Measurements from ENCODE around the gene GPR39. TPM values are rescaled to one million over a fixed set of nuclear protein-coding genes. Genes with fewer than 3 reads are reported as not detected.
"Not testable (repeated sequence)": the region's sequence is repeated elsewhere in the genome, so short reads cannot be mapped to it uniquely, and the experiment has no call there.

Gene GPR39
- polyA plus RNA-seq, 1 donor from 2014 or later = 1.1 TPM

GRCh38 chr2:132522901-132523300 is 106.3 kb downstream of the GPR39 start:
- Histone ChIP-seq H3K27ac (ENCODE audit: low read length) (no peak overlapping the region), H3K4me3 (ENCODE audit: low read length) (no peak overlapping the region), H3K9me2 (ENCODE audit: insufficient read depth, low read length) (no peaks in the 10 kb centered on the region), H3K9ac (ENCODE audit: low read length) (no peak overlapping the region), H3K27me3 (ENCODE audit: insufficient read depth, low read depth, low read length) (no peaks in the 10 kb centered on the region), H3K4me2 (ENCODE audit: low read length) (no peak overlapping the region), H3K36me3 (ENCODE audit: insufficient read depth, low read length) (no peaks in the 10 kb centered on the region), H2AFZ (ENCODE audit: low read depth, low read length) (no peak overlapping the region), H3K79me2 (replicated peaks; ENCODE audit: insufficient read depth, low read length) (no peaks in the 10 kb centered on the region), H4K20me1 (ENCODE audit: insufficient read depth) (no peaks in the 10 kb centered on the region), H3K9me3 (ENCODE audit: low read length) (no peaks in the 10 kb centered on the region), H3F3A (ENCODE audit: insufficient read depth, low read length, poor library complexity, severe bottlenecking) (no peaks in the 10 kb centered on the region)
- no peak for TF ChIP-seq TAF1 (IDR thresholded peaks at IDR 0.05; ENCODE audit: low read depth)
- no peak for TF ChIP-seq SMC3 (conservative IDR thresholded peaks at IDR 0.05; ENCODE audit: poor library complexity)
- TF ChIP-seq, protein P1, sequence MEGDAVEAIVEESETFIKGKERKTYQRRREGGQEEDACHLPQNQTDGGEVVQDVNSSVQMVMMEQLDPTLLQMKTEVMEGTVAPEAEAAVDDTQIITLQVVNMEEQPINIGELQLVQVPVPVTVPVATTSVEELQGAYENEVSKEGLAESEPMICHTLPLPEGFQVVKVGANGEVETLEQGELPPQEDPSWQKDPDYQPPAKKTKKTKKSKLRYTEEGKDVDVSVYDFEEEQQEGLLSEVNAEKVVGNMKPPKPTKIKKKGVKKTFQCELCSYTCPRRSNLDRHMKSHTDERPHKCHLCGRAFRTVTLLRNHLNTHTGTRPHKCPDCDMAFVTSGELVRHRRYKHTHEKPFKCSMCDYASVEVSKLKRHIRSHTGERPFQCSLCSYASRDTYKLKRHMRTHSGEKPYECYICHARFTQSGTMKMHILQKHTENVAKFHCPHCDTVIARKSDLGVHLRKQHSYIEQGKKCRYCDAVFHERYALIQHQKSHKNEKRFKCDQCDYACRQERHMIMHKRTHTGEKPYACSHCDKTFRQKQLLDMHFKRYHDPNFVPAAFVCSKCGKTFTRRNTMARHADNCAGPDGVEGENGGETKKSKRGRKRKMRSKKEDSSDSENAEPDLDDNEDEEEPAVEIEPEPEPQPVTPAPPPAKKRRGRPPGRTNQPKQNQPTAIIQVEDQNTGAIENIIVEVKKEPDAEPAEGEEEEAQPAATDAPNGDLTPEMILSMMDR (IDR thresholded peaks at IDR 0.05; ENCODE audit: poor library complexity, severe bottlenecking) = no peak
- no peak for TF ChIP-seq EZH2 (IDR thresholded peaks at IDR 0.05; ENCODE audit: borderline replicate concordance, insufficient read depth, low read length, poor library complexity, severe bottlenecking)
- TF ChIP-seq RAD21 (conservative IDR thresholded peaks at IDR 0.05) = no peak
- no peak for TF ChIP-seq REST (IDR thresholded peaks at IDR 0.05; ENCODE audit: borderline replicate concordance)

DNA sequence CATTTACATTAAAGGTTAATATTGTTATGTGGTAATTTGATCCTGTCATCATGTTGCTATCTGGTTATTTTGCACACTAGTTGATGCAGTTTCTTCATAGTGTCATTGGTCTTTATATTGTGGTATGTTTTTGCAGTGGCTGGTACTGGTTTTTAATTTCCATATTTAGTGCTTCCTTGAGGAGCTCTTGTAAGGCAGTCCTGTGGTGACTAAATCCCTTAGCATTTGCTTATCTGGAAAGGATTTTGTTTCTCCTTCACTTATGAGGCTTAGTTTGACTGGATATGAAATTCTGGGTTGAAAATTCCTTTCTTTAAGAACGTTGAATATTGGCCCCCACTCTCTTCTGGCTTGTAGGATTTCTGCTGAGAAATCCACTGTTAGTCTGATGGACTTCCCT is 120.5 kb downstream of the GPR39 start:
- H3K9me2 ChIP-seq (ENCODE audit: insufficient read depth, low read length); H3K79me2 ChIP-seq (replicated peaks; ENCODE audit: insufficient read depth, low read length); H3K4me2 ChIP-seq (ENCODE audit: low read length); H3K27me3 ChIP-seq (ENCODE audit: insufficient read depth, low read depth, low read length); H3F3A ChIP-seq (ENCODE audit: insufficient read depth, low read length, poor library complexity, severe bottlenecking); H3K9me3 ChIP-seq (ENCODE audit: low read length); H3K27ac ChIP-seq (ENCODE audit: low read length); H3K36me3 ChIP-seq (ENCODE audit: insufficient read depth, low read length); H4K20me1 ChIP-seq (ENCODE audit: insufficient read depth); H2AFZ ChIP-seq (ENCODE audit: low read depth, low read length); H3K9ac ChIP-seq (ENCODE audit: low read length); H3K4me3 ChIP-seq (ENCODE audit: low read length): not testable (repeated sequence)

- Histone ChIP-seq H3K9me3 (ENCODE audit: low read length) (no peaks in the 10 kb centered on the region), H3K9me2 (ENCODE audit: insufficient read depth, low read length) (no peaks in the 10 kb centered on the region), H3F3A (ENCODE audit: insufficient read depth, low read length, poor library complexity, severe bottlenecking) (no peaks in the 10 kb centered on the region), H3K36me3 (ENCODE audit: insufficient read depth, low read length) (no peaks in the 10 kb centered on the region), H3K27me3 (ENCODE audit: insufficient read depth, low read depth, low read length) (no peaks in the 10 kb centered on the region), H3K4me2 (ENCODE audit: low read length) (no peak overlapping the region), H3K4me3 (ENCODE audit: low read length) (no peak overlapping the region), H2AFZ (ENCODE audit: low read depth, low read length) (no peak overlapping the region), H3K79me2 (replicated peaks; ENCODE audit: insufficient read depth, low read length) (no peaks in the 10 kb centered on the region), H3K27ac (ENCODE audit: low read length) (no peak overlapping the region), H4K20me1 (ENCODE audit: insufficient read depth) (no peaks in the 10 kb centered on the region), H3K9ac (ENCODE audit: low read length) (no peak overlapping the region)
- no peak for TF ChIP-seq EZH2 (IDR thresholded peaks at IDR 0.05; ENCODE audit: borderline replicate concordance, insufficient read depth, low read length, poor library complexity, severe bottlenecking)
- TF ChIP-seq, protein P1 (IDR thresholded peaks at IDR 0.05; ENCODE audit: poor library complexity, severe bottlenecking) = no peak
- no peak for TF ChIP-seq POLR2AphosphoS5 (IDR thresholded peaks at IDR 0.05)
- TF ChIP-seq EP300 (conservative IDR thresholded peaks at IDR 0.05; ENCODE audit: poor library complexity, severe bottlenecking) = no peak
- TF ChIP-seq SMC3 (conservative IDR thresholded peaks at IDR 0.05; ENCODE audit: poor library complexity) = no peak
These were observed 121.8 kb downstream of the GPR39 start for GRCh38 chr2:132538331-132538855.
